ENCODE measurements around the gene MLN. TPM values are rescaled to one million over a fixed set of nuclear protein-coding genes. Genes with fewer than 3 reads are reported as not detected.

MLN gene
- total RNA-seq, 1 experiment from 2014 or later: not detected

DNA sequence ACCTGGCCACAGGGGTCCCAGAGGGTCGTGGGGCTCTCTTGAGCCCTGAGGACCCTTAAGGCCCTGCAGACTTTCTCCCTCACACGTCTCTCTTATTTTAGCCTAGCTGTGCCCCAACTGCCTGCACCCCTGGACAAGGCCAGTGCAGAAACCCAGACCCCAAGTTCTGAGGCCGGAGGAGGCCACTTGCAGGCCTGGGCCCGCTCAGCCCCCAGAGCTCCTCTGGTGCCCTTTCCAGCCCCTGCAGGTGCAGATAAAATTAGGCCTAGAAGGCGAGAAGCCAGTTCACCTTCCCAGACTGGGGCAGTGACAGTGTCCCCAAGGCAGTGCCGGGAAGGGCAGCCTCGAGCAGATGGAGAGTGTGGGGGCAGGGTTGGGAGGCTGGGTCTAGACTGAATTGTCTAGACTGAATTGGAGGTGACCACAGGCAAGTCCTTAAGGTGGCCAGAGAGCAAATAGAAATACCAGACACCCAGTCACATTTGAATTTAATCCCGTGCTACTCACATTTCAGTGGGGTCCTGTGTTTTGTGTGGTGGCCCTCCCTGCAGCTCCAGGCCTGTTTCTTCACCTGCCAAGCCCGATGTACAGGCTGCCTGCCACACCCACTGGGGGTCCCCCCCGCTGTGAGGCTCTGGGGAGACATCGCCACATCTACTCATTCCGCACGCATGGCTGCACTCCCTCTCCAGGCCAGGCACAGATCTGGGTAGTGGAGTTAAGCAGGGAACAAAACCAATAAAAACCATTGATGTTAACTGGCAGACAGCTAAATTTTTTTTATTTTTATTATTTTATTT is 48.5 kb downstream of the MLN start:
- H3K4ac ChIP-seq (ENCODE audit: low read depth, low read length): no peak overlapping the region
- WGBS (ENCODE audit: extremely low coverage, insufficient read length, low lambda C conversion rate): no CpG with 5 or more reads among the region's 13 CpGs
- no peak overlapping the region for H2BK120ac ChIP-seq (ENCODE audit: low read depth, low read length, poor library complexity, severe bottlenecking)
- H3K27ac ChIP-seq (ENCODE audit: insufficient read length, low read depth, low read length): no peak overlapping the region
- no peak overlapping the region for H2BK5ac ChIP-seq (ENCODE audit: insufficient read length, low read length)
- peaks cover 3% of the 10 kb centered on the region; the same call in 1 of the 2 replicates for H3K27me3 Mint-ChIP-seq (ENCODE audit: low read depth)
- no peak overlapping the region for H4K5ac ChIP-seq (ENCODE audit: insufficient read length, low read depth, low read length)
- TF ChIP-seq, protein P1, sequence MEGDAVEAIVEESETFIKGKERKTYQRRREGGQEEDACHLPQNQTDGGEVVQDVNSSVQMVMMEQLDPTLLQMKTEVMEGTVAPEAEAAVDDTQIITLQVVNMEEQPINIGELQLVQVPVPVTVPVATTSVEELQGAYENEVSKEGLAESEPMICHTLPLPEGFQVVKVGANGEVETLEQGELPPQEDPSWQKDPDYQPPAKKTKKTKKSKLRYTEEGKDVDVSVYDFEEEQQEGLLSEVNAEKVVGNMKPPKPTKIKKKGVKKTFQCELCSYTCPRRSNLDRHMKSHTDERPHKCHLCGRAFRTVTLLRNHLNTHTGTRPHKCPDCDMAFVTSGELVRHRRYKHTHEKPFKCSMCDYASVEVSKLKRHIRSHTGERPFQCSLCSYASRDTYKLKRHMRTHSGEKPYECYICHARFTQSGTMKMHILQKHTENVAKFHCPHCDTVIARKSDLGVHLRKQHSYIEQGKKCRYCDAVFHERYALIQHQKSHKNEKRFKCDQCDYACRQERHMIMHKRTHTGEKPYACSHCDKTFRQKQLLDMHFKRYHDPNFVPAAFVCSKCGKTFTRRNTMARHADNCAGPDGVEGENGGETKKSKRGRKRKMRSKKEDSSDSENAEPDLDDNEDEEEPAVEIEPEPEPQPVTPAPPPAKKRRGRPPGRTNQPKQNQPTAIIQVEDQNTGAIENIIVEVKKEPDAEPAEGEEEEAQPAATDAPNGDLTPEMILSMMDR (conservative IDR thresholded peaks at IDR 0.05): no peak
- H3K23ac ChIP-seq (ENCODE audit: insufficient read length, low read depth, low read length): no peak overlapping the region
- no peak overlapping the region for H2BK15ac ChIP-seq (ENCODE audit: low read depth, low read length)
- no peaks in the 10 kb centered on the region for H3K79me1 ChIP-seq (ENCODE audit: insufficient read depth, low read depth, low read length, poor library complexity, severe bottlenecking)
- no peak overlapping the region for H3K18ac ChIP-seq (ENCODE audit: insufficient read length, low read depth, low read length)
- H3K4me1 Mint-ChIP-seq: peaks cover 23 to 51% of the 10 kb centered on the region in 2 experiments
- H3K4me1 ChIP-seq (ENCODE audit: insufficient read depth, low read length): no peaks in the 10 kb centered on the region
- no peaks in the 10 kb centered on the region for H3K79me2 ChIP-seq (ENCODE audit: insufficient read depth, low read length)
- H3K23me2 ChIP-seq (ENCODE audit: insufficient read length, low read depth, low read length, poor library complexity, severe bottlenecking): no peaks in the 10 kb centered on the region
- H3K56ac ChIP-seq (ENCODE audit: insufficient read length, low read depth, low read length): no peak overlapping the region
- H3K9me3 ChIP-seq (ENCODE audit: control insufficient read depth, low read depth, low read length): no peaks in the 10 kb centered on the region
- DNase-seq: no peak
- no peak overlapping the region for H4K91ac ChIP-seq (ENCODE audit: insufficient read length, low read depth, low read length)
- H3K9ac ChIP-seq (ENCODE audit: extremely low read depth, insufficient read length, low read length): no peak overlapping the region
- H3K14ac ChIP-seq (ENCODE audit: insufficient read depth, low read length): no peak overlapping the region
- H2AK5ac ChIP-seq (ENCODE audit: insufficient read length, low read length): no peak overlapping the region
- no peak overlapping the region for H3K4me2 ChIP-seq (ENCODE audit: insufficient read depth, insufficient read length, low read length)
- H2BK20ac ChIP-seq (ENCODE audit: low read depth, low read length, poor library complexity, severe bottlenecking): no peak overlapping the region
- H4K8ac ChIP-seq (replicated peaks; ENCODE audit: insufficient read length, low read depth, low read length): no peak overlapping the region
- no peaks in the 10 kb centered on the region; a peak in 2 of 5 replicates for H3K9me3 Mint-ChIP-seq
- no peak overlapping the region; a peak in 1 of 7 replicates for H3K27ac Mint-ChIP-seq
- no peaks in the 10 kb centered on the region for H3K27me3 ChIP-seq (ENCODE audit: insufficient read depth, low read length)
- H2BK12ac ChIP-seq (ENCODE audit: insufficient read length, low read depth, low read length): no peak overlapping the region
- no peaks in the 10 kb centered on the region for H3K36me3 Mint-ChIP-seq (ENCODE audit: insufficient read depth in 1 of 3, low read depth in 3 of 3)
- no peaks in the 10 kb centered on the region for H4K20me1 ChIP-seq (ENCODE audit: control insufficient read depth, insufficient read depth, insufficient read length)
- no peak overlapping the region for H2AFZ ChIP-seq (ENCODE audit: low read length)
- H3K4me3 Mint-ChIP-seq: no peak overlapping the region; a peak in 1 of 5 replicates
- H3T11ph ChIP-seq (ENCODE audit: low read length): no peak overlapping the region

Measured in H9 (cell line).